ENCODE measurements around the gene PNMT. TPM values are rescaled to one million over a fixed set of nuclear protein-coding genes. Genes with fewer than 3 reads are reported as not detected.

PNMT gene
- polyA plus RNA-seq, 1 donor from 2014 or later: 1.5 TPM

DNA sequence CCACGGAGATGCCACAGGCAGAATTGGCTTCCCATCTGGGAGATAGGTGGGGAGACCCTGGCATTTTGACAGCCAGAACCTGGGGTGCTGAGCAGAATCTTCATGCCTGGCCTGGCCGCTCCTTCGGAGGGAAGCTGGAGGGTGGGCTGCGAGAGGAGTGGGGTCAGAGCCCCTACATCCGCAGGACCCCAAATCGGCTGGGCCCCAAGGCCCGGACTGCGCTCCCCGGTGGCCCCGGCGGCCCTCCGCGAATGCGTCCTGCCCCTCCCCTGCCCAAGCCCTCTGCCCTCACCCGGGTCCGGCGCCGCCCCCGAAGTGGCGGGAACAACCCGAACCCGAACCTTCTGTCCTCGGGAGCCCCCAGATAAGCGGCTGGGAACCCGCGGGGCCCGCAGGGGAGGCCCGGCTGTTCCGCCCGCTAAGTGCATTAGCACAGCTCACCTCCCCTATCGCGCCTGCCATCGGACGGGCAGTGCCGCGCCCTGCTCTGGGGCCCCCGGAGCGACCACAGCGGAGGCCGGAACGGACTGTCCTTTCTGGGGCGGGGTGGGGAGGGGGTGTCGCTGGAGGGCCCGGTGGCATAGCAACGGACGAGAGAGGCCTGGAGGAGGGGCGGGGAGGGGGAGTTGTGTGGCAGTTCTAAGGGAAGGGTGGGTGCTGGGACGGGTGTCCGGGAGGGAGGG is 850 bp upstream of the PNMT start:
- H3K9ac ChIP-seq (ENCODE audit: low read length): no peak overlapping the region
- H2AFZ ChIP-seq (ENCODE audit: low read depth, low read length): no peak overlapping the region
- H3K27me3 ChIP-seq (ENCODE audit: insufficient read depth, low read depth, low read length): peaks cover 19% of the 10 kb centered on the region
- H3F3A ChIP-seq (ENCODE audit: insufficient read depth, low read length, poor library complexity, severe bottlenecking): no peaks in the 10 kb centered on the region
- TF ChIP-seq EP300 (conservative IDR thresholded peaks at IDR 0.05; ENCODE audit: poor library complexity, severe bottlenecking): no peak
- no peak for TF ChIP-seq POLR2AphosphoS5 (IDR thresholded peaks at IDR 0.05)
- no peak for TF ChIP-seq MXI1 (conservative IDR thresholded peaks at IDR 0.05; ENCODE audit: poor library complexity, severe bottlenecking)
- TF ChIP-seq, protein P1, sequence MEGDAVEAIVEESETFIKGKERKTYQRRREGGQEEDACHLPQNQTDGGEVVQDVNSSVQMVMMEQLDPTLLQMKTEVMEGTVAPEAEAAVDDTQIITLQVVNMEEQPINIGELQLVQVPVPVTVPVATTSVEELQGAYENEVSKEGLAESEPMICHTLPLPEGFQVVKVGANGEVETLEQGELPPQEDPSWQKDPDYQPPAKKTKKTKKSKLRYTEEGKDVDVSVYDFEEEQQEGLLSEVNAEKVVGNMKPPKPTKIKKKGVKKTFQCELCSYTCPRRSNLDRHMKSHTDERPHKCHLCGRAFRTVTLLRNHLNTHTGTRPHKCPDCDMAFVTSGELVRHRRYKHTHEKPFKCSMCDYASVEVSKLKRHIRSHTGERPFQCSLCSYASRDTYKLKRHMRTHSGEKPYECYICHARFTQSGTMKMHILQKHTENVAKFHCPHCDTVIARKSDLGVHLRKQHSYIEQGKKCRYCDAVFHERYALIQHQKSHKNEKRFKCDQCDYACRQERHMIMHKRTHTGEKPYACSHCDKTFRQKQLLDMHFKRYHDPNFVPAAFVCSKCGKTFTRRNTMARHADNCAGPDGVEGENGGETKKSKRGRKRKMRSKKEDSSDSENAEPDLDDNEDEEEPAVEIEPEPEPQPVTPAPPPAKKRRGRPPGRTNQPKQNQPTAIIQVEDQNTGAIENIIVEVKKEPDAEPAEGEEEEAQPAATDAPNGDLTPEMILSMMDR (IDR thresholded peaks at IDR 0.05; ENCODE audit: poor library complexity, severe bottlenecking): no peak
- no peak for TF ChIP-seq RAD21 (conservative IDR thresholded peaks at IDR 0.05)
- TF ChIP-seq SMC3 (conservative IDR thresholded peaks at IDR 0.05; ENCODE audit: poor library complexity): no peak
- TF ChIP-seq, protein P2, sequence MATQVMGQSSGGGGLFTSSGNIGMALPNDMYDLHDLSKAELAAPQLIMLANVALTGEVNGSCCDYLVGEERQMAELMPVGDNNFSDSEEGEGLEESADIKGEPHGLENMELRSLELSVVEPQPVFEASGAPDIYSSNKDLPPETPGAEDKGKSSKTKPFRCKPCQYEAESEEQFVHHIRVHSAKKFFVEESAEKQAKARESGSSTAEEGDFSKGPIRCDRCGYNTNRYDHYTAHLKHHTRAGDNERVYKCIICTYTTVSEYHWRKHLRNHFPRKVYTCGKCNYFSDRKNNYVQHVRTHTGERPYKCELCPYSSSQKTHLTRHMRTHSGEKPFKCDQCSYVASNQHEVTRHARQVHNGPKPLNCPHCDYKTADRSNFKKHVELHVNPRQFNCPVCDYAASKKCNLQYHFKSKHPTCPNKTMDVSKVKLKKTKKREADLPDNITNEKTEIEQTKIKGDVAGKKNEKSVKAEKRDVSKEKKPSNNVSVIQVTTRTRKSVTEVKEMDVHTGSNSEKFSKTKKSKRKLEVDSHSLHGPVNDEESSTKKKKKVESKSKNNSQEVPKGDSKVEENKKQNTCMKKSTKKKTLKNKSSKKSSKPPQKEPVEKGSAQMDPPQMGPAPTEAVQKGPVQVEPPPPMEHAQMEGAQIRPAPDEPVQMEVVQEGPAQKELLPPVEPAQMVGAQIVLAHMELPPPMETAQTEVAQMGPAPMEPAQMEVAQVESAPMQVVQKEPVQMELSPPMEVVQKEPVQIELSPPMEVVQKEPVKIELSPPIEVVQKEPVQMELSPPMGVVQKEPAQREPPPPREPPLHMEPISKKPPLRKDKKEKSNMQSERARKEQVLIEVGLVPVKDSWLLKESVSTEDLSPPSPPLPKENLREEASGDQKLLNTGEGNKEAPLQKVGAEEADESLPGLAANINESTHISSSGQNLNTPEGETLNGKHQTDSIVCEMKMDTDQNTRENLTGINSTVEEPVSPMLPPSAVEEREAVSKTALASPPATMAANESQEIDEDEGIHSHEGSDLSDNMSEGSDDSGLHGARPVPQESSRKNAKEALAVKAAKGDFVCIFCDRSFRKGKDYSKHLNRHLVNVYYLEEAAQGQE (IDR thresholded peaks at IDR 0.05; ENCODE audit: borderline replicate concordance): no peak
- TF ChIP-seq TAF1 (IDR thresholded peaks at IDR 0.05; ENCODE audit: low read depth): no peak
- TF ChIP-seq EZH2 (IDR thresholded peaks at IDR 0.05; ENCODE audit: borderline replicate concordance, insufficient read depth, low read length, poor library complexity, severe bottlenecking): no peak
- no peaks in the 10 kb centered on the region for H3K9me2 ChIP-seq (ENCODE audit: insufficient read depth, low read length)
- H3K4me3 ChIP-seq (ENCODE audit: low read length): no peak overlapping the region
- no peak overlapping the region for H3K27ac ChIP-seq (ENCODE audit: low read length)
- no peak overlapping the region for H3K4me2 ChIP-seq (ENCODE audit: low read length)
- H3K9me3 ChIP-seq (ENCODE audit: low read length): no peaks in the 10 kb centered on the region
- H4K20me1 ChIP-seq (ENCODE audit: insufficient read depth): no peaks in the 10 kb centered on the region
- H3K79me2 ChIP-seq (replicated peaks; ENCODE audit: insufficient read depth, low read length): no peaks in the 10 kb centered on the region
- no peaks in the 10 kb centered on the region for H3K36me3 ChIP-seq (ENCODE audit: insufficient read depth, low read length)

DNA sequence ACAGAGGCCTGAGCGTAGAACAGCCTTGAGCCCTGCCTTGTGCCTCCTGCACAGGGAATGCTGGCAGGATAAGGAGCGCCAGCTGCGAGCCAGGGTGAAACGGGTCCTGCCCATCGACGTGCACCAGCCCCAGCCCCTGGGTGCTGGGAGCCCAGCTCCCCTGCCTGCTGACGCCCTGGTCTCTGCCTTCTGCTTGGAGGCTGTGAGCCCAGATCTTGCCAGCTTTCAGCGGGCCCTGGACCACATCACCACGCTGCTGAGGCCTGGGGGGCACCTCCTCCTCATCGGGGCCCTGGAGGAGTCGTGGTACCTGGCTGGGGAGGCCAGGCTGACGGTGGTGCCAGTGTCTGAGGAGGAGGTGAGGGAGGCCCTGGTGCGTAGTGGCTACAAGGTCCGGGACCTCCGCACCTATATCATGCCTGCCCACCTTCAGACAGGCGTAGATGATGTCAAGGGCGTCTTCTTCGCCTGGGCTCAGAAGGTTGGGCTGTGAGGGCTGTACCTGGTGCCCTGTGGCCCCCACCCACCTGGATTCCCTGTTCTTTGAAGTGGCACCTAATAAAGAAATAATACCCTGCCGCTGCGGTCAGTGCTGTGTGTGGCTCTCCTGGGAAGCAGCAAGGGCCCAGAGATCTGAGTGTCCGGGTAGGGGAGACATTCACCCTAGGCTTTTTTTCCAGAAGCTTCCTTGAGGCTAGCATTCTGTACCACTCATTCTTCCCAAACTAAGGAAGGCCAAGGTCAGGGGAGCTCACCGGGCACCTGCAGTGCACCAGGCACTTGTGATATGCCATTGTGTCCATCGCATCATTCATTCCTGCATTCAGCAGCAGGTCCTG is 1.9 kb downstream of the PNMT start:
- H3F3A ChIP-seq (ENCODE audit: insufficient read depth, low read length, poor library complexity, severe bottlenecking): no peaks in the 10 kb centered on the region
- no peak overlapping the region for H3K27ac ChIP-seq (ENCODE audit: low read length)
- H4K20me1 ChIP-seq (ENCODE audit: insufficient read depth): no peaks in the 10 kb centered on the region
- H2AFZ ChIP-seq (ENCODE audit: low read depth, low read length): no peak overlapping the region
- no peaks in the 10 kb centered on the region for H3K9me3 ChIP-seq (ENCODE audit: low read length)
- no peaks in the 10 kb centered on the region for H3K36me3 ChIP-seq (ENCODE audit: insufficient read depth, low read length)
- H3K4me2 ChIP-seq (ENCODE audit: low read length): no peak overlapping the region
- TF ChIP-seq EZH2 (IDR thresholded peaks at IDR 0.05; ENCODE audit: borderline replicate concordance, insufficient read depth, low read length, poor library complexity, severe bottlenecking) (no peak), POLR2AphosphoS5 (IDR thresholded peaks at IDR 0.05) (no peak), SMC3 (conservative IDR thresholded peaks at IDR 0.05; ENCODE audit: poor library complexity) (no peak), EP300 (conservative IDR thresholded peaks at IDR 0.05; ENCODE audit: poor library complexity, severe bottlenecking) (no peak), MXI1 (conservative IDR thresholded peaks at IDR 0.05; ENCODE audit: poor library complexity, severe bottlenecking) (no peak), TAF1 (IDR thresholded peaks at IDR 0.05; ENCODE audit: low read depth) (no peak), RAD21 (conservative IDR thresholded peaks at IDR 0.05) (no peak)
- TF ChIP-seq, protein P1 (IDR thresholded peaks at IDR 0.05; ENCODE audit: poor library complexity, severe bottlenecking): no peak
- TF ChIP-seq, protein P2 (IDR thresholded peaks at IDR 0.05; ENCODE audit: borderline replicate concordance): no peak
- no peaks in the 10 kb centered on the region for H3K79me2 ChIP-seq (replicated peaks; ENCODE audit: insufficient read depth, low read length)
- H3K9ac ChIP-seq (ENCODE audit: low read length): no peak overlapping the region
- H3K9me2 ChIP-seq (ENCODE audit: insufficient read depth, low read length): no peaks in the 10 kb centered on the region
- H3K27me3 ChIP-seq (ENCODE audit: insufficient read depth, low read depth, low read length): peaks cover 19% of the 10 kb centered on the region
- no peak overlapping the region for H3K4me3 ChIP-seq (ENCODE audit: low read length)

All from neural cell (in vitro differentiated cells).